ENCODE data around the gene MAT1A. TPM values are rescaled to one million over a fixed set of nuclear protein-coding genes. Genes with fewer than 3 reads are reported as not detected.
"Not testable (repeated sequence)": the region's sequence is repeated elsewhere in the genome, so short reads cannot be mapped to it uniquely, and the experiment has no call there.

MAT1A gene
- total RNA-seq, 1 experiment from 2014 or later, result 2.1 TPM

DNA sequence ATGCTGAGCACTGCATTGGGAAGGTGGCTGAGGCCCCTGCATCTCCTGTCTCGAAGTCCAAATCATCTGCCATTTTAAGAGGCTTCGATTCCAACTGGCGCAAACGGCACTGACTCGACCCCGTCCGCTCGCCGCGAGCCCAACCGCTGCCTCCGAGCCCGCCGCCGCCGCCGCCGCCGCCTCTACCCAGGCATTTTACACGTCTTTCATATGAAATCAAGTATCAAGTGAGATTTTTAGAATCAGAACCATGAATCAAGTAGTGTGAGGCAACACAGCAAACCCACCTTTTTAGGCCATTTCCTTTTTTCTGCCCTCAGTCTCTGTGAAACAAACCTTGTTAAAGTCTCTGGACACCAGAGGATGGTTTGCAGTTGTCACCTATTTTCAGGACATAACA lies 41.8 kb downstream of the MAT1A start:
- not testable (repeated sequence) for H3K27ac Mint-ChIP-seq; H2AK5ac ChIP-seq (ENCODE audit: insufficient read length, low read length)
- WGBS (ENCODE audit: extremely low coverage, insufficient read length, low lambda C conversion rate), result no CpG with 5 or more reads among the region's 20 CpGs

DNA sequence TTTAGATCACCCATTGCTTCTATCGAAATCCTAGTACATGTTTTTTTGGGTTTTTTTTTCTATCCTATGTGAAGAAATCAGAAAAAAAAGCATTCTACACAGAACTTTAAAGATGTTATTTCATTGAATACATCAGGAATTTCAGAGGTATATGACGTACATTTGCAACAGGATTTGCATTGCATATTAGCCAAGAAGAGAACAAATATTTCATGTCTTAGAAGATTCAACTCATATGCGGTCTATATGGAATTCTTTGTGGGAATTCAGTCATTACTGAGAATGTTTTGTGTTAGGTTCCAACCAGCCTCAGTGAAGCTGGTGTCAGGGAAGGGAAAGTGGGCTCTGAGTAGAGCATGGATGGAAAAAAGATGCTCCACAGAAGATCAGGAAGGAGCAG lies 45.1 kb downstream of the MAT1A start:
- H3K4me2 ChIP-seq (ENCODE audit: insufficient read depth, insufficient read length, low read length); H2BK12ac ChIP-seq (ENCODE audit: insufficient read length, low read depth, low read length); H4K8ac ChIP-seq (replicated peaks; ENCODE audit: insufficient read length, low read depth, low read length); H3K14ac ChIP-seq (ENCODE audit: insufficient read depth, low read length); H2BK120ac ChIP-seq (ENCODE audit: low read depth, low read length, poor library complexity, severe bottlenecking); H2BK5ac ChIP-seq (ENCODE audit: insufficient read length, low read length); H3K18ac ChIP-seq (ENCODE audit: insufficient read length, low read depth, low read length); H3K27me3 ChIP-seq (ENCODE audit: insufficient read depth, low read length); DNase-seq; H3K79me2 ChIP-seq (ENCODE audit: insufficient read depth, low read length); H3K36me3 Mint-ChIP-seq (ENCODE audit: insufficient read depth in 1 of 3, low read depth in 3 of 3); H3K4ac ChIP-seq (ENCODE audit: low read depth, low read length); H3K4me3 Mint-ChIP-seq; H3K9me3 ChIP-seq (ENCODE audit: control insufficient read depth, low read depth, low read length); H4K5ac ChIP-seq (ENCODE audit: insufficient read length, low read depth, low read length); H2BK20ac ChIP-seq (ENCODE audit: low read depth, low read length, poor library complexity, severe bottlenecking); H3K56ac ChIP-seq (ENCODE audit: insufficient read length, low read depth, low read length); H3K4me1 ChIP-seq (ENCODE audit: insufficient read depth, low read length); H3K9ac ChIP-seq (ENCODE audit: extremely low read depth, insufficient read length, low read length); H3K27me3 Mint-ChIP-seq (ENCODE audit: low read depth); H2BK15ac ChIP-seq (ENCODE audit: low read depth, low read length); H3K23me2 ChIP-seq (ENCODE audit: insufficient read length, low read depth, low read length, poor library complexity, severe bottlenecking); H3K79me1 ChIP-seq (ENCODE audit: insufficient read depth, low read depth, low read length, poor library complexity, severe bottlenecking); H4K91ac ChIP-seq (ENCODE audit: insufficient read length, low read depth, low read length); H4K20me1 ChIP-seq (ENCODE audit: control insufficient read depth, insufficient read depth, insufficient read length); H3K9me3 Mint-ChIP-seq; H2AK5ac ChIP-seq (ENCODE audit: insufficient read length, low read length); H3K23ac ChIP-seq (ENCODE audit: insufficient read length, low read depth, low read length); H3K27ac ChIP-seq (ENCODE audit: insufficient read length, low read depth, low read length); H3T11ph ChIP-seq (ENCODE audit: low read length); H3K4me1 Mint-ChIP-seq; H3K27ac Mint-ChIP-seq; H2AFZ ChIP-seq (ENCODE audit: low read length): not testable (repeated sequence)
- no CpG with 5 or more reads among the region's 3 CpGs for WGBS (ENCODE audit: extremely low coverage, insufficient read length, low lambda C conversion rate)

More for the DNA sequence above, 41.8 kb downstream of the MAT1A start:
- not testable (repeated sequence) for H3K9me3 Mint-ChIP-seq; H4K5ac ChIP-seq (ENCODE audit: insufficient read length, low read depth, low read length); H3K56ac ChIP-seq (ENCODE audit: insufficient read length, low read depth, low read length); H3K4ac ChIP-seq (ENCODE audit: low read depth, low read length); H3K4me3 Mint-ChIP-seq; H4K8ac ChIP-seq (replicated peaks; ENCODE audit: insufficient read length, low read depth, low read length); H3K79me1 ChIP-seq (ENCODE audit: insufficient read depth, low read depth, low read length, poor library complexity, severe bottlenecking); H3K27me3 ChIP-seq (ENCODE audit: insufficient read depth, low read length); H2BK20ac ChIP-seq (ENCODE audit: low read depth, low read length, poor library complexity, severe bottlenecking); H3T11ph ChIP-seq (ENCODE audit: low read length); H2BK12ac ChIP-seq (ENCODE audit: insufficient read length, low read depth, low read length); H3K4me1 ChIP-seq (ENCODE audit: insufficient read depth, low read length); H2BK15ac ChIP-seq (ENCODE audit: low read depth, low read length); H2BK5ac ChIP-seq (ENCODE audit: insufficient read length, low read length); H3K79me2 ChIP-seq (ENCODE audit: insufficient read depth, low read length); H4K20me1 ChIP-seq (ENCODE audit: control insufficient read depth, insufficient read depth, insufficient read length); H3K23me2 ChIP-seq (ENCODE audit: insufficient read length, low read depth, low read length, poor library complexity, severe bottlenecking); H3K27ac ChIP-seq (ENCODE audit: insufficient read length, low read depth, low read length); H3K9me3 ChIP-seq (ENCODE audit: control insufficient read depth, low read depth, low read length); DNase-seq; H3K36me3 Mint-ChIP-seq (ENCODE audit: insufficient read depth in 1 of 3, low read depth in 3 of 3); H3K14ac ChIP-seq (ENCODE audit: insufficient read depth, low read length); H3K9ac ChIP-seq (ENCODE audit: extremely low read depth, insufficient read length, low read length); H3K23ac ChIP-seq (ENCODE audit: insufficient read length, low read depth, low read length); H3K18ac ChIP-seq (ENCODE audit: insufficient read length, low read depth, low read length); H3K4me1 Mint-ChIP-seq; H4K91ac ChIP-seq (ENCODE audit: insufficient read length, low read depth, low read length); H2AFZ ChIP-seq (ENCODE audit: low read length); H2BK120ac ChIP-seq (ENCODE audit: low read depth, low read length, poor library complexity, severe bottlenecking); H3K4me2 ChIP-seq (ENCODE audit: insufficient read depth, insufficient read length, low read length)
- peaks cover 12% of the 10 kb centered on the region for H3K27me3 Mint-ChIP-seq (ENCODE audit: low read depth)

Measured in H9 (cell line).